GM23338 (cell line): ENCODE data around the gene SND1. TPM values are rescaled to one million over a fixed set of nuclear protein-coding genes. Genes with fewer than 3 reads are reported as not detected.
A peak's percentile ranks its signal among the peaks of the same experiment; 100 is the strongest.

Experiments used
- ATAC-seq: fragments of 200-7000 bp; cut with Tn5 transposase; 3 replicates; pipeline ENCODE4 v1.9.1; 2020
- DNase-seq: peaks from one replicate; pipeline ENCODE4 v3.0.0-alpha.2; 2015; ENCODE audit warnings: low spot score
- H2AFZ ChIP-seq: fragments of 200-600 bp; sonication (generic); 2 replicates; pipeline ENCODE4 v1.8.0; 2016; ENCODE audit warnings: antibody characterized with exemption, mild to moderate bottlenecking, moderate library complexity
- H3F3A ChIP-seq: fragments of 200-600 bp; sonication (generic); replicated peaks from 2 replicates; pipeline ENCODE4 v1.8.0; 2017; ENCODE audit warnings: antibody characterized with exemption, mixed run types, low read depth
- H3K27ac ChIP-seq: fragments of 200-600 bp; sonication (generic); 2 replicates; pipeline ENCODE4 v1.6.1; 2016; ENCODE audit warnings: low read depth
- H3K27me3 ChIP-seq: fragments of 200-600 bp; sonication (generic); 2 replicates; pipeline ENCODE4 v1.8.0; 2016; ENCODE audit warnings: mild to moderate bottlenecking, mixed run types, moderate library complexity; ENCODE audit not compliant: insufficient read depth
- H3K36me3 ChIP-seq: fragments of 200-600 bp; sonication (generic); 2 replicates; pipeline ENCODE4 v1.8.0; 2016; ENCODE audit warnings: mild to moderate bottlenecking; ENCODE audit not compliant: insufficient read depth
- H3K4me1 ChIP-seq: fragments of 200-600 bp; sonication (generic); 2 replicates; pipeline ENCODE4 v1.8.0; 2016; ENCODE audit warnings: mild to moderate bottlenecking, moderate library complexity; ENCODE audit not compliant: insufficient read depth
- H3K4me2 ChIP-seq: fragments of 200-600 bp; sonication (generic); 2 replicates; pipeline ENCODE4 v1.7.1; 2017; ENCODE audit warnings: mixed run types
- H3K4me3 ChIP-seq: fragments of 200-600 bp; sonication (generic); 2 replicates; pipeline ENCODE4 v1.6.1; 2016; ENCODE audit warnings: mixed run types
- H3K79me2 ChIP-seq: fragments of 200-600 bp; sonication (generic); replicated peaks from 2 replicates; pipeline ENCODE4 v1.8.0; 2017; ENCODE audit warnings: mild to moderate bottlenecking; ENCODE audit not compliant: insufficient read depth
- H3K9me2 ChIP-seq: fragments of 200-600 bp; sonication (generic); 2 replicates; pipeline ENCODE4 v1.8.0; 2017; ENCODE audit not compliant: insufficient read depth
- H4K20me1 ChIP-seq: fragments of 200-600 bp; sonication (generic); replicated peaks from 2 replicates; pipeline ENCODE4 v1.8.0; 2017; ENCODE audit warnings: mild to moderate bottlenecking; ENCODE audit not compliant: insufficient read depth
- H3K27ac Mint-ChIP-seq: 2 replicates; pipeline ENCODE4 v1.8.0; 2020; ENCODE audit warnings: inconsistent platforms, mild to moderate bottlenecking, moderate library complexity, mixed read lengths
- H3K27me3 Mint-ChIP-seq: 3 replicates; pipeline ENCODE4 v1.8.0; 2022; ENCODE audit warnings: low read depth, mild to moderate bottlenecking, moderate library complexity, mixed read lengths, inconsistent platforms; ENCODE audit not compliant: insufficient read depth, poor library complexity
- H3K36me3 Mint-ChIP-seq: 3 replicates; pipeline ENCODE4 v1.8.0; 2021; ENCODE audit warnings: low read depth, mild to moderate bottlenecking, inconsistent platforms, moderate library complexity, mixed read lengths
- H3K4me1 Mint-ChIP-seq: 3 replicates; pipeline ENCODE4 v1.8.0; 2020; ENCODE audit warnings: mild to moderate bottlenecking, inconsistent platforms, mixed read lengths
- H3K4me3 Mint-ChIP-seq: 3 replicates; pipeline ENCODE4 v1.8.0; 2021; ENCODE audit warnings: moderate library complexity, mild to moderate bottlenecking, inconsistent platforms, mixed read lengths
- H3K9me3 Mint-ChIP-seq: 3 replicates; pipeline ENCODE4 v1.8.0; 2020; ENCODE audit warnings: moderate library complexity, mild to moderate bottlenecking, inconsistent platforms, mixed read lengths
- EZH2 ChIP-seq: fragments of 200-600 bp; sonication (generic); IDR thresholded peaks from one replicate; pipeline ENCODE4 v1.8.0; 2017; ENCODE audit warnings: antibody characterized with exemption, mild to moderate bottlenecking, low read depth; ENCODE audit not compliant: unreplicated experiment
- EZH2phosphoT487 ChIP-seq: fragments of 200-600 bp; sonication (generic); IDR thresholded peaks from one replicate; pipeline ENCODE4 v1.8.1; 2018; ENCODE audit warnings: antibody characterized with exemption; ENCODE audit not compliant: unreplicated experiment
- STAT1 ChIP-seq: IDR thresholded peaks from one replicate; pipeline ENCODE4 v1.6.1; 2016; ENCODE audit warnings: antibody characterized with exemption; ENCODE audit not compliant: unreplicated experiment
- ZNF114 ChIP-seq: fragments of 250-450 bp; sonication (Bioruptor Pico); IDR thresholded peaks from 2 replicates; pipeline ENCODE4 v1.5.0; 2020; ENCODE audit warnings: mild to moderate bottlenecking, moderate library complexity
- polyA plus RNA-seq: library from polyadenylated mRNA; unstranded; fragments of >200 nt; fragmentation: Nextera tagmentation; extraction: Ambion mirVana; gene quantifications from 2 replicates; pipeline ENCODE4 v1.2.1, GENCODE V29; 2016
- total RNA-seq: library from RNA; depleted of rRNA; stranded (reverse); fragments of >200 nt; shearing (Covaris generic); gene quantifications from 2 replicates; pipeline ENCODE4 v1.2.3, GENCODE V29; 2014
- TF ChIP-seq, protein P1 (sequence below): IDR thresholded peaks from one replicate; pipeline ENCODE4 v1.6.1; 2018; ENCODE audit warnings: antibody characterized with exemption; ENCODE audit not compliant: unreplicated experiment
- TF ChIP-seq, protein P2 (sequence below): fragments of 250-450 bp; sonication (Bioruptor Pico); IDR thresholded peaks from 2 replicates; pipeline ENCODE4 v1.5.0; 2020; ENCODE audit warnings: mild to moderate bottlenecking, moderate library complexity

SND1 gene
- total and polyA plus RNA-seq, 2 experiments from 2014 or later: 107 to 254 TPM

DNA sequence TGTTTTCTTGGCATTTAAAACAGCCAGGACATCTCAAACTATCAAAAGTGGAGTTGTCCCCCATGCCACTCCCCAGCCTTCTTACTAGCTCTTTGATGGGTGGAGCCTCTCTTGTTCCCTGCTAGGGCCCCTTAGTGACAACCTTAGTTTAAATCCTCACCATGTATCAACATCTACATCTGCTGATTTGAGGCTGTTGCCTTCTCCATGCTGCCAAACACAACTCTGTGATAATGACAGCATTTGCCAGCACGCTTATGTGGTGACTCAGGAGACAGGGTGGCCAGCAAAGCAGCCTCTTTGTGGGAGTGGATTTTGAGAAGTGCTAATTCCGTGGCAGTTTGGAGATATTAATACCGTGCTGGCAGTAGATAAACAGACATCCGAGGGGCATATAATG lies 233.8 kb downstream of the SND1 start:
- Histone ChIP-seq H3K4me2 (no peak overlapping the region), H3F3A (no peaks in the 10 kb centered on the region), H2AFZ (no peak overlapping the region), H3K9me2 (no peaks in the 10 kb centered on the region), H3K27me3 (no peaks in the 10 kb centered on the region), H3K4me1 (peaks cover 42% of the 10 kb centered on the region), H3K4me3 (no peak overlapping the region), H3K27ac (peak overlapping the region; percentile 67; the same call in 1 of the 2 replicates), H4K20me1 (peaks cover 3% of the 10 kb centered on the region), H3K79me2 (peaks cover 30% of the 10 kb centered on the region), H3K36me3 (peaks cover 13% of the 10 kb centered on the region; the same call in 1 of the 2 replicates)
- H3K27me3 Mint-ChIP-seq: no peaks in the 10 kb centered on the region
- H3K9me3 Mint-ChIP-seq: no peaks in the 10 kb centered on the region
- peaks cover 50% of the 10 kb centered on the region for H3K4me1 Mint-ChIP-seq
- DNase-seq: no peak
- no peak overlapping the region for H3K4me3 Mint-ChIP-seq
- peaks cover 19% of the 10 kb centered on the region for H3K36me3 Mint-ChIP-seq
- peak; percentile 24; the same call in 2 of the 3 replicates for ATAC-seq
- no peak overlapping the region for H3K27ac Mint-ChIP-seq
- TF ChIP-seq, protein P1, sequence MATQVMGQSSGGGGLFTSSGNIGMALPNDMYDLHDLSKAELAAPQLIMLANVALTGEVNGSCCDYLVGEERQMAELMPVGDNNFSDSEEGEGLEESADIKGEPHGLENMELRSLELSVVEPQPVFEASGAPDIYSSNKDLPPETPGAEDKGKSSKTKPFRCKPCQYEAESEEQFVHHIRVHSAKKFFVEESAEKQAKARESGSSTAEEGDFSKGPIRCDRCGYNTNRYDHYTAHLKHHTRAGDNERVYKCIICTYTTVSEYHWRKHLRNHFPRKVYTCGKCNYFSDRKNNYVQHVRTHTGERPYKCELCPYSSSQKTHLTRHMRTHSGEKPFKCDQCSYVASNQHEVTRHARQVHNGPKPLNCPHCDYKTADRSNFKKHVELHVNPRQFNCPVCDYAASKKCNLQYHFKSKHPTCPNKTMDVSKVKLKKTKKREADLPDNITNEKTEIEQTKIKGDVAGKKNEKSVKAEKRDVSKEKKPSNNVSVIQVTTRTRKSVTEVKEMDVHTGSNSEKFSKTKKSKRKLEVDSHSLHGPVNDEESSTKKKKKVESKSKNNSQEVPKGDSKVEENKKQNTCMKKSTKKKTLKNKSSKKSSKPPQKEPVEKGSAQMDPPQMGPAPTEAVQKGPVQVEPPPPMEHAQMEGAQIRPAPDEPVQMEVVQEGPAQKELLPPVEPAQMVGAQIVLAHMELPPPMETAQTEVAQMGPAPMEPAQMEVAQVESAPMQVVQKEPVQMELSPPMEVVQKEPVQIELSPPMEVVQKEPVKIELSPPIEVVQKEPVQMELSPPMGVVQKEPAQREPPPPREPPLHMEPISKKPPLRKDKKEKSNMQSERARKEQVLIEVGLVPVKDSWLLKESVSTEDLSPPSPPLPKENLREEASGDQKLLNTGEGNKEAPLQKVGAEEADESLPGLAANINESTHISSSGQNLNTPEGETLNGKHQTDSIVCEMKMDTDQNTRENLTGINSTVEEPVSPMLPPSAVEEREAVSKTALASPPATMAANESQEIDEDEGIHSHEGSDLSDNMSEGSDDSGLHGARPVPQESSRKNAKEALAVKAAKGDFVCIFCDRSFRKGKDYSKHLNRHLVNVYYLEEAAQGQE: no peak
- TF ChIP-seq STAT1 (no peak), EZH2 (no peak)

DNA sequence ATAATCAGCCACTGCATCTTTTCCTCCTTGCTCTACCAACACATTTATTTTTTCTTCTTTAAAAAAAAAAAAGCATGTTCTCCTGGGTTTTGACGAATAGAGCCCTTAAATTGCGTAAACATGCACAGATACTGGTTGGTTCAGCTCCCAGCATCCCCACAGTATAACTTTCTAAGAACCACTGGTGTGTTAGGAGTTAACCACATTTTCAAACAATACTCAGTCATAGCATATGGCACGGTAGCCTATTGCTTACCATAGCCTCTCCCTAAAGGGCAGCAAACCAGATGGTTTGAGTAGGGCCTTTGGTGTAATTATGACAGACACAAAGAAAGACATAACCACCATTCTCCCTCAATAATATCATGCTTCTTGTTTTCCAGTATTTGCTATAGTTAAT lies 234.3 kb downstream of the SND1 start:
- Mint-ChIP-seq H3K36me3 (peaks cover 19% of the 10 kb centered on the region), H3K4me1 (peaks cover 48% of the 10 kb centered on the region), H3K4me3 (no peak overlapping the region), H3K9me3 (no peaks in the 10 kb centered on the region), H3K27ac (no peak overlapping the region), H3K27me3 (no peaks in the 10 kb centered on the region)
- Histone ChIP-seq H3K27ac (no peak overlapping the region; the same call in 1 of the 2 replicates), H4K20me1 (peaks cover 3% of the 10 kb centered on the region; the same call in 1 of the 2 replicates), H3K4me2 (no peak overlapping the region), H3F3A (no peaks in the 10 kb centered on the region), H3K4me1 (peaks cover 39% of the 10 kb centered on the region), H2AFZ (no peak overlapping the region), H3K27me3 (no peaks in the 10 kb centered on the region), H3K9me2 (no peaks in the 10 kb centered on the region), H3K4me3 (no peak overlapping the region), H3K79me2 (peaks cover 31% of the 10 kb centered on the region), H3K36me3 (peaks cover 13% of the 10 kb centered on the region; the same call in 1 of the 2 replicates)
- no peak for ATAC-seq
- TF ChIP-seq EZH2phosphoT487 (no peak), ZNF114 (CRISPR knock-in tag) (no peak)
- no peak for DNase-seq

DNA sequence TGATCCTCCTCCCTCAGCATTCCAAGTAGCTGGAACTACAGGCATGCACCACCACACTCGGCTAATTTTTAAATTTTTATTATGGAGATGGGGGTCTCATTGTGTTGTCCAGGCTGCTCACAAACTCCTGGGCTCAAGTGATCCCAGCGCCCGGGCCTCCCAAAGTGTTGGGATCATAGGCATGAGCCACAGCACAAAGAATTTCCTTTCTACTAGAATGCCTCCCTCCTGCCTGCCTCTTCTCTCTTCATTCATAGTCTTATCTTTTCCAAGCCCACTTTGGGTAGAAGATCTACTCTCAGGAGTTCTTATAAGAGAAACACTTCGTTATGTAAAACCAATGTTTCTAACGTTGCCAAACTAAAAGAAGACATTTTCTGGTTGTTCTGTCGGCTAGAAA lies 235.1 kb downstream of the SND1 start:
- Histone ChIP-seq H3K27ac (no peak overlapping the region), H3F3A (no peaks in the 10 kb centered on the region), H3K79me2 (peaks cover 35% of the 10 kb centered on the region), H3K36me3 (peaks cover 13% of the 10 kb centered on the region; the same call in 1 of the 2 replicates), H2AFZ (no peak overlapping the region), H3K27me3 (no peaks in the 10 kb centered on the region), H4K20me1 (peaks cover 4% of the 10 kb centered on the region; the same call in 1 of the 2 replicates), H3K4me1 (peaks cover 33% of the 10 kb centered on the region), H3K4me2 (no peak overlapping the region), H3K4me3 (no peak overlapping the region), H3K9me2 (no peaks in the 10 kb centered on the region)
- Mint-ChIP-seq H3K27ac (peak overlapping the region; percentile 67), H3K9me3 (no peaks in the 10 kb centered on the region), H3K4me3 (no peak overlapping the region), H3K4me1 (peaks cover 47% of the 10 kb centered on the region), H3K36me3 (peaks cover 25% of the 10 kb centered on the region), H3K27me3 (no peaks in the 10 kb centered on the region)
- DNase-seq (peak; percentile 27), ATAC-seq (peak; percentile 55)
- TF ChIP-seq, protein P2, sequence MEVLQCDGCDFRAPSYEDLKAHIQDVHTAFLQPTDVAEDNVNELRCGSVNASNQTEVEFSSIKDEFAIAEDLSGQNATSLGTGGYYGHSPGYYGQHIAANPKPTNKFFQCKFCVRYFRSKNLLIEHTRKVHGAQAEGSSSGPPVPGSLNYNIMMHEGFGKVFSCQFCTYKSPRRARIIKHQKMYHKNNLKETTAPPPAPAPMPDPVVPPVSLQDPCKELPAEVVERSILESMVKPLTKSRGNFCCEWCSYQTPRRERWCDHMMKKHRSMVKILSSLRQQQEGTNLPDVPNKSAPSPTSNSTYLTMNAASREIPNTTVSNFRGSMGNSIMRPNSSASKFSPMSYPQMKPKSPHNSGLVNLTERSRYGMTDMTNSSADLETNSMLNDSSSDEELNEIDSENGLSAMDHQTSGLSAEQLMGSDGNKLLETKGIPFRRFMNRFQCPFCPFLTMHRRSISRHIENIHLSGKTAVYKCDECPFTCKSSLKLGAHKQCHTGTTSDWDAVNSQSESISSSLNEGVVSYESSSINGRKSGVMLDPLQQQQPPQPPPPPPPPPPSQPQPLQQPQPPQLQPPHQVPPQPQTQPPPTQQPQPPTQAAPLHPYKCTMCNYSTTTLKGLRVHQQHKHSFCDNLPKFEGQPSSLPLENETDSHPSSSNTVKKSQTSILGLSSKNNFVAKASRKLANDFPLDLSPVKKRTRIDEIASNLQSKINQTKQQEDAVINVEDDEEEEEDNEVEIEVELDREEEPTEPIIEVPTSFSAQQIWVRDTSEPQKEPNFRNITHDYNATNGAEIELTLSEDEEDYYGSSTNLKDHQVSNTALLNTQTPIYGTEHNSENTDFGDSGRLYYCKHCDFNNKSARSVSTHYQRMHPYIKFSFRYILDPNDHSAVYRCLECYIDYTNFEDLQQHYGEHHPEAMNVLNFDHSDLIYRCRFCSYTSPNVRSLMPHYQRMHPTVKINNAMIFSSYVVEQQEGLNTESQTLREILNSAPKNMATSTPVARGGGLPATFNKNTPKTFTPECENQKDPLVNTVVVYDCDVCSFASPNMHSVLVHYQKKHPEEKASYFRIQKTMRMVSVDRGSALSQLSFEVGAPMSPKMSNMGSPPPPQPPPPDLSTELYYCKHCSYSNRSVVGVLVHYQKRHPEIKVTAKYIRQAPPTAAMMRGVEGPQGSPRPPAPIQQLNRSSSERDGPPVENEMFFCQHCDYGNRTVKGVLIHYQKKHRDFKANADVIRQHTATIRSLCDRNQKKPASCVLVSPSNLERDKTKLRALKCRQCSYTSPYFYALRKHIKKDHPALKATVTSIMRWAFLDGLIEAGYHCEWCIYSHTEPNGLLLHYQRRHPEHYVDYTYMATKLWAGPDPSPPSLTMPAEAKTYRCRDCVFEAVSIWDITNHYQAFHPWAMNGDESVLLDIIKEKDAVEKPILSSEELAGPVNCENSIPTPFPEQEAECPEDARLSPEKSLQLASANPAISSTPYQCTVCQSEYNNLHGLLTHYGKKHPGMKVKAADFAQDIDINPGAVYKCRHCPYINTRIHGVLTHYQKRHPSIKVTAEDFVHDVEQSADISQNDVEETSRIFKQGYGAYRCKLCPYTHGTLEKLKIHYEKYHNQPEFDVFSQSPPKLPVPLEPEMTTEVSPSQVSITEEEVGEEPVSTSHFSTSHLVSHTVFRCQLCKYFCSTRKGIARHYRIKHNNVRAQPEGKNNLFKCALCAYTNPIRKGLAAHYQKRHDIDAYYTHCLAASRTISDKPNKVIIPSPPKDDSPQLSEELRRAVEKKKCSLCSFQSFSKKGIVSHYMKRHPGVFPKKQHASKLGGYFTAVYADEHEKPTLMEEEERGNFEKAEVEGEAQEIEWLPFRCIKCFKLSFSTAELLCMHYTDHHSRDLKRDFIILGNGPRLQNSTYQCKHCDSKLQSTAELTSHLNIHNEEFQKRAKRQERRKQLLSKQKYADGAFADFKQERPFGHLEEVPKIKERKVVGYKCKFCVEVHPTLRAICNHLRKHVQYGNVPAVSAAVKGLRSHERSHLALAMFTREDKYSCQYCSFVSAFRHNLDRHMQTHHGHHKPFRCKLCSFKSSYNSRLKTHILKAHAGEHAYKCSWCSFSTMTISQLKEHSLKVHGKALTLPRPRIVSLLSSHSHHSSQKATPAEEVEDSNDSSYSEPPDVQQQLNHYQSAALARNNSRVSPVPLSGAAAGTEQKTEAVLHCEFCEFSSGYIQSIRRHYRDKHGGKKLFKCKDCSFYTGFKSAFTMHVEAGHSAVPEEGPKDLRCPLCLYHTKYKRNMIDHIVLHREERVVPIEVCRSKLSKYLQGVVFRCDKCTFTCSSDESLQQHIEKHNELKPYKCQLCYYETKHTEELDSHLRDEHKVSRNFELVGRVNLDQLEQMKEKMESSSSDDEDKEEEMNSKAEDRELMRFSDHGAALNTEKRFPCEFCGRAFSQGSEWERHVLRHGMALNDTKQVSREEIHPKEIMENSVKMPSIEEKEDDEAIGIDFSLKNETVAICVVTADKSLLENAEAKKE (CRISPR knock-in tag): no peak
